DOHH2 (cell line): ENCODE data around the gene INHBB.

Source experiments
- CTCF ChIP-seq: fragments of 200-600 bp; sonication (generic); IDR thresholded peaks from one replicate; pipeline ENCODE4 v1.5.1; 2014; ENCODE audit warnings: antibody characterized with exemption, mild to moderate bottlenecking, low read depth, low read length; ENCODE audit not compliant: poor library complexity, severe bottlenecking
- EZH2phosphoT487 ChIP-seq: fragments of 200-600 bp; sonication (generic); IDR thresholded peaks from 2 replicates; pipeline ENCODE4 v1.6.1; 2017; ENCODE audit warnings: borderline replicate concordance, mild to moderate bottlenecking, antibody characterized with exemption, low read length, moderate library complexity, mixed read lengths

DNA sequence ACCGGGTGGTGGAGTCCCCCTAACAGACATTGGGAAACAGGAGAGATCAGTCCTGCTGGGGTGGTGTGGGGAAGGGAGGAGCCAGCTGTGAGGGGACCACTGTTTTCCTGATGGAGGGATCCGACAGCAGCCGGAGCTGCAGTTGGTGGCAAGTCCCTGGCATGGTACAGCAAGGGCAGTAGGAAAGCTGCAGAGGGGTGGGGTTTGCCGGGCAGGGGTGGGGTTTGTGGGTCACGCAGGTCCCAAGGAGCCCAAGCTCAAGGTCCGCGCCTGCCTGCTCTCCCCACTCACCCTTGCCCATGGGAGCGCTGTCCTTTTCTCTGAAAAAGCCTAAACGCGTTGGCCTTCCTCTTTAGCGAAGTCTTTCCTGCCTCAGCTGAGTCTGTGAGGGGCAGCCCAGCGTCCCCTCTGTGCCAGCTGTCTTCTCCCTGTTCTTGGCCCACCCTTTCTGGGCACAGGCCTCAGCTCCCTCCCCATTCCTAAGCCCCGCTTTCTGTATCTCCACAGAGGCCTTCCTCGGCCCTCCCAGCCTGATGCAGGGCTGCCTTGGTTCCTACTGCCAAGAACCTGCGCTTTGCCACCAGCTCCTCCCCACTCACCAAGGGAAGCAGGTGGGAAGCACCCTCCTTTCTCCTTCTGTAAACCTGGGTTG is 29.3 kb upstream of the INHBB start:
- TF ChIP-seq CTCF (no peak), EZH2phosphoT487 (no peak)
